HG02798 (cell line): ENCODE measurements around the gene CRISPLD2.

Experiments used
- ATAC-seq: cut with Tn5 transposase; IDR thresholded peaks from one replicate; pipeline ENCODE4 v1.9.1; 2021; ENCODE audit warnings: mild to moderate bottlenecking; ENCODE audit not compliant: unreplicated experiment, poor library complexity

CRISPLD2 gene, protein sequence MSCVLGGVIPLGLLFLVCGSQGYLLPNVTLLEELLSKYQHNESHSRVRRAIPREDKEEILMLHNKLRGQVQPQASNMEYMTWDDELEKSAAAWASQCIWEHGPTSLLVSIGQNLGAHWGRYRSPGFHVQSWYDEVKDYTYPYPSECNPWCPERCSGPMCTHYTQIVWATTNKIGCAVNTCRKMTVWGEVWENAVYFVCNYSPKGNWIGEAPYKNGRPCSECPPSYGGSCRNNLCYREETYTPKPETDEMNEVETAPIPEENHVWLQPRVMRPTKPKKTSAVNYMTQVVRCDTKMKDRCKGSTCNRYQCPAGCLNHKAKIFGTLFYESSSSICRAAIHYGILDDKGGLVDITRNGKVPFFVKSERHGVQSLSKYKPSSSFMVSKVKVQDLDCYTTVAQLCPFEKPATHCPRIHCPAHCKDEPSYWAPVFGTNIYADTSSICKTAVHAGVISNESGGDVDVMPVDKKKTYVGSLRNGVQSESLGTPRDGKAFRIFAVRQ

DNA sequence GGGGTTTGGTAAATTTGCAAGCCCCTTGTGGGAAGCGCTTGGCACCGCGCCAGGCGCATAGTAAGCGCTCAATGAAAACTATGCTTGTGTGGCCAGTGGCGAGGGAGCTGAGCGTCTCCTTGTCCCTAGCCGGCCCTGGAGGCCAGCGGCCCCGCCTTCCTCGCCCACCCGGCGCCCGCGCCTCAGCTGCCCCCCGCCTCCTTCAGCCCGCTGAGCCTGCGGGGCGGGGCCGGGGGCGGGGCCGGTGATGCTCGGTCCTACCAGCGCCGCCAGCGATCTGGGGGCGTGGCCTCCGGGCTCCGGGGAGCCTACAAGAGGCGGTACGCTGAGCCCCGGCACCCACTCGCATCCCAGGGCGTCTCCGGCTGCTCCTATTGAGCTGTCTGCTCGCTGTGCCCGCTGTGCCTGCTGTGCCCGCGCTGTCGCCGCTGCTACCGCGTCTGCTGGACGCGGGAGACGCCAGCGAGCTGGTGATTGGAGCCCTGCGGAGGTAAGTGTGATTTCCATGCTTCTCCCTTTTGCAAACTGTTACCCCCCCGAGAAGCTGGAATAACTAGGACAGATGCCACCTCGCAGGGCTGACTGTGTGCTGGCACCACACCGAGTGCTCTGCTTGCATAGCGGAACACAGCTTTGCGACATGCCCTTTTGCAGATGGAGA is at the start of gene CRISPLD2:
Gene CRISPLD2, plus strand, starts transcription at position 342 of the 661 bp plus-strand sequence. CDS start 18,511 bp downstream, outside the sequence.
- ATAC-seq = peak; percentile 66

DNA sequence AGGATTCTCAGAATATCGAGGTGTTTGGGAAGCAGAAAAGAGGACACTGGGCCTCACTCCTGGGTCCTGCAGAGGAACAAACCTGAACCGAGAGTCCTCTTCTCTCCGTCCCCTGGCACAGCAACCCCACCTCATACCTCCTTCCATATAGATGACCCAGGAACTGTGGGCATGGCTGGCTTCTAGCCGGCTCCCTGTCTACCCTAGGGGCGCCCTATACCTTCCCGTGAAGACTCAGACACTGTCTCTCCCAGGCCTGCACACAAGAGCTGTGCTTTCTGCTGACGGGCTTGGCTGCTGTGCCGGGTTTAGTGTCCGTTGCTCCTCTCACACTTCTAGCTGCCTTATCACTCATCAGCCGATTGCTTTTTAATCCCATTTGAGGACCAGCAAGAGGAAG is 46.5 kb upstream of the CRISPLD2 start:
- no peak for ATAC-seq

DNA sequence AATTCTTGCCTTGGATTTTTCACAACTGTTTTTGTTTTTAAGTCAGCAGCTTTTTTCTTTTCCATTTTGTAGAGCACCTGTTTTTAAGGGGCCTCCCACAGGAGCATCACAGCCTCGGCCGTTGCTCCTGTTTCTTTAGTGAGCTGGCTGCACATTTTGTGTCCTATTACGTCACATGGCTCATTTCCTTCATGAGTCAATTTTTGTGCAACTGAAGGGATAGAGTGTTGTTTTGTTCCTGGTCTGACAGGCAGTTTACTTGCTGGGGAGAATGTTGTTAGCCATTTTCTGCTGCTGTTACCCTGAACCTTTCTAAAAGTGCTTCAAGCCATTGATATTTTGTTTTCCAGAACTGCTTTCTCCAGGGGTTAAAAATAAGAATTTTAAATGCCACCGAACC is 45.0 kb upstream of the CRISPLD2 start:
- ATAC-seq = no peak

DNA sequence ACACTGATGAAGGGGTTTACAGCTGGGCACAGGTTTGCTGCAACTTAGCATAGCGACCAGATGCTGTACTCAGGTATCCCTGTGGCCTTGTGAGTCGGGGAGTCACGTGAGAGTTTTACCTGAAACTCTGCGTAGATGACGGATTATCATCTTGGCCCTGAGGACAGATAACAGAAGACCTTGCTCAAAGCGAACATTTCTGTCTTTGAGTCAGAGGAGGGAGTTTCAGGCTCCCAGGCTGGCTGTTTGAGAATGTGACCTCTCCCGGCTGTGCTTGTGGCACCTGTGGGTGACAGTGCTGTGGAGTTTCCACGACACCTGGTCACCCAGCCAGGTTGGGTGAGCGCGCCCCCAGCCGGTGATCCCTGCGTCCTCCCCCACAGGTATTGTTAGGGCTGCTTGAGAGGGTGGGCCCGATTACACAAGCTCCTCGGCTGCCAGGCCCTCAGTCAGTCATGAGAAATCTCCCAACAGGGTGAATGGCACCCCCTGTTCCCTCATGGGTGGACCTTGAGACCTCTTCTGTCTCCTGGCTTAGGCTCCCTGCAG is 44.4 kb upstream of the CRISPLD2 start:
- no peak for ATAC-seq

DNA sequence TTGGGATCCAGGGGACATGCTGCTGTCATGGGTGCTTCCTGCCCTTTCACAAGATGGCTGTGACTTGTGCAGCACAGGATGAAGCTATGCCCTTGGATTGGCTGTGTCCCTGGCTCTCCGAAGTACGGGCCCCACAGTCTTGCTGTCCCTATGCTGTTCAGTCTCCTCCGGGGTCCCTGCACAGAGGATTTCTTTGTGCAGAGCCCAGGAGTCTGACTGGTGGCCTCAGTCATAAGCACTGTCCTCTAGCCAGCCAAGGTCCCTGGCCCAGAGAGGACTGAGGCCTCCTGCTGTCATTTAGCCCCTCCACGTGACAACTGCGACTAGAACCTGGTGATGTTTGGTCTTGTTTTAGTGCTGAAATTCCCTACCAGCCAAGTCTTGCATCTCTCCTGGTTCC is 42.4 kb upstream of the CRISPLD2 start:
- ATAC-seq = no peak

DNA sequence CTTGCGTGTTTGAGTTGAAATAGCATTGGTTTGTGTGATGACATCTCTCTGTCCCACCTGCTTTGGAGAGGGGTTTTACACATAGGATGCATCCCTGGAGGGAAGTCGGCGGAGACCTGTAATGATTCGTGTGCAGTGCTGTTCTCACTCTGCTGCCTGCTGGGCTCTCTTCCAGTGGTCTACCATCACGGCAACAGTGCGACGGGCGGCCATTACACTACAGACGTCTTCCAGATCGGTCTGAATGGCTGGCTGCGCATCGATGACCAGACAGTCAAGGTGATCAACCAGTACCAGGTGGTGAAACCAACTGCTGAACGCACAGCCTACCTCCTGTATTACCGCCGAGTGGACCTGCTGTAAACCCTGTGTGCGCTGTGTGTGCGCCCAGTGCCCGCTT is 41.1 kb upstream of the CRISPLD2 start:
- ATAC-seq = no peak

DNA sequence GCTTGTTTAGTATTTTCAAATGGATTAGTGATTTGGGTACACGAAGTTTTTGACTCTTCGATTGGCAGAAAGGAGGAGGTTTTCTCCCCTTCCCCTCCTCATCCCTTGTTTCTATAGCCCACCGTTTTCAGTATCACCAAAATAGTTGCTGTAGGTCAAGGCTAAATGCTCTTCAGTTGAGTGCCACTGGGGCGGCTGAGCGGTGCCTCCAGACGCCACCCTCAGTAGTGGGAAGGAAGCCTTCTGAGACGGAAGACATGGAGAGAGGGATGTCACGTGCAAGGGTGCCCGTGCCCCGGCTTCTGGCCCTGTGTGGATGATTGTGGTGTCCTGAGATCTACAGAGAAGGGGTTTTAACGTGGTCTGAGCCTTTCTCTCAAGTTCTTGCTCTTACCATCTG is 39.7 kb upstream of the CRISPLD2 start:
- no peak for ATAC-seq

DNA sequence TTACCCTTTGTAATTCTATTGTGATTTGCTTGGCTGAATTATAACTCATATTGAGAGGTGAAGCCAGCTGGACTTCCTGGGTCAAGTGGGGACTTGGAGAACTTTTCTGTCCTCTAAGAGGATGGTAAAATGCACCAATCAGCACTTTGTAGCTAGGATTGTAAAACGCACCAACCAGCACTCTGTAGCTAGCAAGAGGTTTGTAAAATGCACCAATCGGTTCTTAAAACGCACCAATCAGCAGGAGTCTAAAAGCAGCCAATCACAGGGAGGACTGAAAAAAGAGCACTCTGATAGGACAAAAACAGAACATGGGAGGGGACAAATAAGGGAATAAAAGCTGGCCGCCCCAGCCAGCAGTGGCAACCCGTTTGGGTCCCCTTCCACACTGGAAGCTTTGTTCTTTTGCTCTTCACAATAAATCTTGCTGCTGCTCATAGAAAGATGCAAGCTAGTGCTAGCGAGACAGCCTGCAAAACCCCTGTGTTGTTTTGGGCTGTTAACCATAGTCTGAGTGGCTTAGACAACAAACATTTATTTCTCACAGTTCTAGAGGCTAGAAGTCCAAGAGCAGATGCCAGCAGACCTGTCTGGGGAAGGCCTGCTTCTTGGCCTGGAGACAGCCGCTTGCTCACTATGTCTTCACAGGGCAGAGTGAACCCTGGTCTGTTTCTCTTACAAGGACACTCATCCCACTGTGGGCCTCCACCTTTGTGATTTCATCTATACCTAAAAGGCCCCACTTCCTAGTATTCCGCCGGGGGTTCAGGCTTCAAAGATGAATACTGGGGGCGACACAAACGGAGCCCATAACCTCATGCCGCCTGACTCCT is 39.0 kb upstream of the CRISPLD2 start:
- no peak for ATAC-seq

DNA sequence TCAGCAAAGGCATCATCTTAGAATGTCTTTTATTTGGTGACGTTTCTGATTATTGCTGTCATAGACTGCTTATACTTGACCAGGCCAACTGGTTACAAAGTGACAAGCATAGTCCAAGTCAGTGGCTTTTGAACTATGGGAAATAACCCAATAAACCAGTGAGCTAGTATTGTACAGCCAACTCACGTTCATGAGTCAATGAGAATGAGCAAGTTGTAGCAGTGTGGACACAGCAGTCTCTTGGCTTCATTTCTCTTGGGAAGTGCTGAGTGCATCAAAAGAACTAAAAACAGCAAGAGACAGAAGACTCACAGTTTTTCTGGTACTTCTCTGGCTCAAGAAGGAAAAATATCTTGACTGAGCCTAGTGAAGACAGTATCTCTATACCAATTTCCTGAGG is 36.9 kb upstream of the CRISPLD2 start:
- no peak for ATAC-seq

DNA sequence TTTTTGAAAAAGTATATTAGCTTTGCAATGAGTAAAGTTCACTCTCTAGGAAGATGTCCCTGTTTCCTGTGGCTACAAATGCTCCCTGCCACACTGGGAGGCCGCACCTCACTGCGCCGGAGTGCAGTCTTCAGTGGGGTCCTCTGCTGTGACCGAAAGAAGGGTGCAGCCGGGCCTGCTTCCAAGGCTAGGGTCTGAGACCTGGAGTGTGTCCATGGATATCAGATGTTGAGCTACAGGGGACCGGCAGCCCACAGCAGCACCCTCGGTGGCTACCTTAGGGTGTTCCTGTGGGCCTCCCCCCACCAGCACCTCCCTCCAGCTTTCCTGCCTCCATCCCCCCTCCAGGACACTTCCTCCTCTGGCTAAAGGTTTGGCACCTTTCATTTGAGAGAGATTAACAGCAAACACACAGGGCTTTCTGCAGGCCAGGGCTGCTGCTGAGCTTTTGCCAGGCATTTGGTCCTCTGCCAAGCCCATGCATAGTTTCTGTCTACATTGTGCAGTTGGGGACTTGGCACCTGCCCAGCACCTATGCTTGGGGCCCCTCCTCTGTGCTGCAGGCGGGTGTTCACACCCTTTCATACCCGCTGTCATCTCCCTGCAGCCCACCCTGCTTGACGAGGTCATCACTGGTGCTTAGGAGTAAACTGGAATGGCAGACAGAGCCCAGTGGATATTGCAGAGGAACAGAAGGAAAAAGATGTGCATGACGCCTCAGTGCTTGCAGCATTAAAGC is 33.8 kb upstream of the CRISPLD2 start:
- ATAC-seq = no peak

DNA sequence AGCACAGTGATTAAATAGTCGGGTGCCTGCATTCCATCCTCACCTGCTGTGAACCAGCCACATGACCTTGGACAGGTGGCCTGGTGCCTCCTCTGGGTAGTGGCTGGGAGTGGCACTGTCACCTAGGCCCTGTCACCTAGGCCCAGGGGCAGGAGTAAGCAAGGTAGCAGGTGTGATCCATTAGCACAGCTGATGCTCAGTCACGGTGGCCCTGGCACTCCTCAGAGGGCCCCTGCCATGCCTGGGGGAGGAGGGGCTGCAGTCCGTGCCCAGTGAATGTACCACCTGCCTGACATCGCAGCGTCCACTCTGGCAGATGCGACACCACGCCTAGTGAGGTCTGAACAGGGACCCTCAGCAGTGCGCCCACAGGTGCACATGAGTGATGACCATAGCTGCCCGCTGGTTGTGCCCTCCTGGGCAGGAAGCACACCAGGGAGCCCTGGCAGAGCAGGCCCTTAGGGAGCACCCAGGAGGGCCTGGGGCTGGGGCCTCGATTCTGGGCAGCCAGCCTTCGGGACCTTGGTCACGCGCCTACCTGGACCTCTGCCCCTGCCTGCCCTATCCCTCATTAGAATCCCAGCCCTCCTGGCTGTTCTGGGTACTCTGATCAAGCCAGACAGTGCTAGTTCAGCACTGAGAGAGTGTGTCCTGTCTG is 33.1 kb upstream of the CRISPLD2 start:
- ATAC-seq = no peak

DNA sequence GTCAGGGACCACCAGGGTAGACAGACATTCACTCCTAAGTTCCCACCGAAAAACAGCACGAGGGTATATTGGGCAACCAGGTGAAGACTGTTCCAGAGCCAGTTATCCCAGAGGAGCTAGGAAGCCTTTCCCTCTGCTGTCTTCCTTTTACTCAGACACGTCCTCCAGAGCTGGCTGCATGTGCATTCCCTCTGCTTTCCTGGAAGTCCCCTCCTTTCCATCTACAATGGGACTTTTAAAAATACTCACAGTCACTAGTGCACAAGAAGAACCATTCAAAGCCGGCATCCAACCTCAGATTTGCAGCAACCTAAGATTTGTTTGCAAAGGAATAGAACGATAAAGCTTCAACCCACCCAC is 32.5 kb upstream of the CRISPLD2 start:
- no peak for ATAC-seq

DNA sequence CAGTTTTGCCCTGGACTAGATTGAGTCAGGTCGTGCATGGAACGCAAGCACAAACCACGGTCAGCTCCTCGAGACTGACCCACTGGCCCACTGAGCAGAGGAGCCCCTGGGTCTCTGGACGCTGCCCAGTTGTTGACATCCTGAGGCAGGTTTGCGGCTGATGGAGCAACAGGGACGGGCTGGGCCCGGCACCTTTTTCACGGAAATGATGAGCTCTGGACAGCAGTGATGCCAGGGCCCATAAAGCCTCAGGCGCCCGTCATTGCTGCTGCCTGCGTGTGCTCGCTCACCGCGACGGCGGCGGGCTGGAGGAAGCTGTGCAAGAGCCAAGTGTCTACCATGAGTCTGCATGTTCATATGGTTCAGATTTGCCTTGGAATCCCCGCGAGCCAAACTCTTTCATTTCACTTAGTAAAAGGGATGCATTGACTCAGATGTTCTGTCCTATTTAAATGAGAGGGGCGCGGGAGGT is 30.8 kb upstream of the CRISPLD2 start:
- no peak for ATAC-seq

DNA sequence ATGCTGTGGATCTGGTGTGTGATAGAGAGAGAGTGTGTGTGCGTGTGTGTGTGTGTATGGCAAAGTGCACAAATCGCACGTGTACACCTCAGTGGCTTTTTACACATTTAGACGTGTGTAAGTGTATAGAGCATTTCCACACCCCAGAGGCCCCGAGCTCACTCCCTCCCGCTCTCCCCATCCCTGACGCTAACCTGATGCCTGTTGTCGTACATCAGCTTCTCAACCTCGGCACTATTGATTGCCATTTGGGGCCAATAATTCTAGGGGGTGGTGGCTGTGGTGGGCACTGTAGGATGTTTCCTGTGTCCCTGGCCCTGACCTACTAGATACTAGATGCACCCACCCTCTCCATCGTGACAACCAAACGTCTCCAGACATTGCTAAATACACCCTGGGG is 30.4 kb upstream of the CRISPLD2 start:
- no peak for ATAC-seq

DNA sequence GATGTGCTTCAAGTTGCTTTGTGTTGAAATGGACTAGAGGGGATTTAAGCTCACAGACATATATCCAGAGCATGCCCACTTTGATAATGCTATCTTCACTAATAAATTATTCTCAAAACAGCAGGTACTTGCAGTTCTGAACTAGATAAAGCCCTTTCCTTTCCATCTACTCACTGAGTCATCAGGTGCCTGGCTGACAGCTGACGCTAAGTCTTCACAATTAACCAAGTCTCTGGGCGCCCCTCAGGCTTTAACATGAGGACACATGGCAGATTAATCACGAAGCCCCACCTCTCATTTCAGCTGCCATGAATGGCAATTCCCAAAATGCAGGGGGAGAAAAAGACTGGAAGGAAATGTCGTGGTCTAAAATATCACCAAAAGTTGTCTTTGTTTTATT is 29.5 kb upstream of the CRISPLD2 start:
- no peak for ATAC-seq

DNA sequence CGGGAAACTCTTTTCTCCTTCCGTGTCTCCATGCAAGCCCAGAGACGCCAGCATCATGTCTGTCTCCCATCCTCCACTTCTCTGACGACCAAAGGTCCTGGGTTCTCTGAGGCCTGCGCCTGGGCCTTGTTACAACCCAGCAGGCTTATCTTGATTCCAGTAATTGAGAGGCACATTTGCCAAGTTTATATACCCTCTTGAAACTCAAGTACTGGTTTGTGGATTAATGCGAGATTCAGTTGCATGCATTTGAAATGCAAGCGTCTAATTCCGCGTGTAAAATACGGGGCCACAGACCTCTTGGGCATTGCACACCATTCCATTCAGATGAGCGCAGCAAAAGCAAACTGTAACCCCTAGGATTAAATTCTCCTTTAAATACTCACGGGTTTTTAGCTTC is 28.7 kb upstream of the CRISPLD2 start:
- no peak for ATAC-seq

DNA sequence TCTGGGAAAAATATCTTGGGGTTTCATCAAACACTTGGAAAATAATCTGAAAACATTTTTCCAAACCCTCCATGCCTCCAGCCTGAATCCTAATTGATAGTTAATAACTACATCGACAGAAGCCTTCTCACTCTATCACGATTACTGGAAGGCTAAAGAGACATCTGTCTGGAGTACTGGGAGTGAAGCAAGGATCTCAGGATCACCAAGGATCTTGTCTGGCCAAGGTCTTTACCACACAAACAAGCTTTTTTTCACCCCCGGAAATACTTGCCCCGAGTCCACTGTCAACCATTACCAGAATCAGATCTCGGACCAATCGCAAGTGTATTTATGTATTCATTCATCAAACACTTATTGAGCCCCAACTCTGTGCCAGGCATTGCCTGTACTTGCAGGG is 28.3 kb upstream of the CRISPLD2 start:
- no peak for ATAC-seq

DNA sequence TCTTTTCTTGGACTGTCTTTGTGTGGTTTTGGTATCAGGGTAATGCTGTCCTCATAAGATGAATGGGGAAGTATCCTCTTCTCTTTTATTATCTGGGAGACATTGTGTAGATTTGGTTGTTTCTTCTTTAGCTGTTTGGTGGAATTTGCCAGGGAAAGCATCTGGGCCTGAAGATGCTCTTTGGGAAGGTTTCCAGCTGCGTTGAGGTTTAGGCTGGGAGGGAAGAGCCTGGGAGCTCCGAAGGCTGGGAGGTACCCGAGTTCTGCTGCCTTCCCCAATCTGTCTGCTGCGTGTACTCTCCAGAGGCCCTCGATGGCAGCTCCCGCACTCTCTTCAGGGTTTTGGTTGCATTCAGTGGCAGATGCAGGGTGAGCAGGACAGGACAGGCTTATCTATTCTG is 25.6 kb upstream of the CRISPLD2 start:
- ATAC-seq = no peak

DNA sequence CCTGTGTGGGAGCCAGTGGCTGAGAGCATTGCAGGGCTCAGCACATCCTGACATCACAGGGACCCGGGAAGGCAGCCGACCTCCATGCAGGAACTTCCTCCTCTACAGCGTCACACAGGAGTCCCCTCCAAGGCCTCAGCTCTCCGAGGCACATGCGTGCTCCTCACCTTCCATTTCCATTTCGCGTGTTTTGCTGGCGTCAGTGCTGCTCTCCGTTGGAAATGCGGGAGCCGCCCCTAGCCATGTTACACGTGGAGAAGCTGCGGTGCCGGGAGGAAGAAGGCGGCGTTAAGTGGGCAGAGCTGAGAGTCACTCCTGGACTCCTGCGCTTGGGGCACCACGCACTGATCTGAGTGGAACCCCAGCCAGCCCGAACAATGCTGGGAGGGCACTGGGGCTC is 25.2 kb upstream of the CRISPLD2 start:
- no peak for ATAC-seq
